HepG2 (cell line): ENCODE results near the gene RABEP1. TPM values are rescaled to one million over a fixed set of nuclear protein-coding genes. Genes with fewer than 3 reads are reported as not detected.

Experiments
- ATAC-seq: fragments of 200-7000 bp; cut with Tn5 transposase; 3 replicates; pipeline ENCODE4 v1.9.1; 2020; ENCODE audit warnings: mild to moderate bottlenecking, moderate library complexity
- BruUV-seq: library from RNA; stranded (reverse); fragments of 400-500 nt; replicated peaks from 2 replicates; lab custom pipeline; 2021; lab: Mats Ljungman, UMichigan
- CTCF ChIA-PET: fragments of 300-600 bp; formaldehyde crosslinking; extraction: SDS; loops from one replicate; lab custom pipeline; 2021; ENCODE audit warnings: low total read pairs, inconsistent platforms, low intra/inter-chr PET ratio; lab: Yijun Ruan, JAX
- POLR2A ChIA-PET: fragments of 350-600 bp; sonication (Branson Sonifier 250); formaldehyde crosslinking; loops from one replicate; lab custom pipeline; 2020; ENCODE audit warnings: antibody characterized with exemption, inconsistent platforms; lab: Yijun Ruan, JAX
- DNase-seq: peaks from one replicate; pipeline ENCODE4 v3.0.0-alpha.2; 2015; ENCODE audit warnings: low spot score
- FAIRE-seq: peaks from 3 replicates; lab custom pipeline; 2011; peaks lifted over from hg19 to GRCh38; lab: Jason Lieb, UNC
- H2AFZ ChIP-seq: one replicate; pipeline ENCODE4 v1.6.1; 2011; ENCODE audit warnings: low read length, inconsistent platforms
- H3K27ac ChIP-seq: fragments of 300-600 bp; 3 replicates; pipeline ENCODE4 v1.8.0; 2011; ENCODE audit warnings: mixed run types, mild to moderate bottlenecking, mixed read lengths, low read length, inconsistent platforms; ENCODE audit not compliant: insufficient read depth; ENCODE audit errors: extremely low read length
- H3K27me3 ChIP-seq, 2 experiments: fragments of 200-600 bp in 1 of 2; 2 replicates in 1 of 2; 3 replicates in 1 of 2; pipeline versions ENCODE4 v1.6.0 to v1.8.0; 2011; ENCODE audit warnings: low read length in 2 of 2, mild to moderate bottlenecking in 2 of 2, moderate library complexity in 2 of 2, inconsistent platforms in 1 of 2; ENCODE audit not compliant: insufficient read depth in 2 of 2, control insufficient read depth in 1 of 2
- H3K36me3 ChIP-seq, 2 experiments: fragments of 200-600 bp in 1 of 2; replicated peaks in 1 of 2; 2 replicates in 1 of 2; 3 replicates in 1 of 2; pipeline versions ENCODE4 v1.5.1 to v1.8.0; 2011; ENCODE audit warnings: low read length in 2 of 2, inconsistent platforms in 1 of 2; ENCODE audit not compliant: insufficient read depth in 2 of 2, control insufficient read depth in 1 of 2
- H3K4me1 ChIP-seq: 2 replicates; pipeline ENCODE4 v1.5.1; 2012; ENCODE audit warnings: low read length, inconsistent platforms; ENCODE audit not compliant: insufficient read depth
- H3K4me2 ChIP-seq: 2 replicates; pipeline ENCODE4 v1.6.0; 2011; ENCODE audit warnings: low read depth, low read length, inconsistent platforms
- H3K4me3 ChIP-seq, 3 experiments: fragments of 200-600 bp in 1 of 3; sonication (generic), shearing (Covaris generic) in 1 of 3; replicated peaks in 1 of 3; 2 replicates each; pipeline ENCODE4 v1.5.1; 2011 to 2016; ENCODE audit warnings: low read length in 3 of 3, inconsistent platforms in 2 of 3, low read depth in 2 of 3, mild to moderate bottlenecking in 2 of 3, control low read depth in 1 of 3, mixed read lengths in 1 of 3; ENCODE audit not compliant: insufficient read depth in 1 of 3
- H3K79me2 ChIP-seq: one replicate; pipeline ENCODE4 v1.6.1; 2011; ENCODE audit warnings: low read length, inconsistent platforms; ENCODE audit not compliant: insufficient read depth
- H3K9ac ChIP-seq: 2 replicates; pipeline ENCODE4 v1.6.0; 2011; ENCODE audit warnings: mild to moderate bottlenecking, low read depth, low read length, inconsistent platforms; ENCODE audit not compliant: insufficient read depth
- H3K9me3 ChIP-seq: 2 replicates; pipeline ENCODE4 v1.5.1; 2012; ENCODE audit warnings: mild to moderate bottlenecking, low read length
- H4K20me1 ChIP-seq: 2 replicates; pipeline ENCODE4 v1.6.0; 2011; ENCODE audit warnings: inconsistent platforms, mild to moderate bottlenecking, low read length, moderate library complexity; ENCODE audit not compliant: insufficient read depth
- ATF7 ChIP-seq, 2 experiments: fragments of 450-650 bp in 1 of 2; sonication (generic) in 1 of 2; formaldehyde crosslinking in 1 of 2; IDR thresholded peaks; 2 replicates each; pipeline versions ENCODE4 v1.4.0 to v1.6.1; 2016 to 2020; ENCODE audit warnings: antibody characterized with exemption in 1 of 2, mild to moderate bottlenecking in 1 of 2, missing genetic modification reagents in 1 of 2
- IRF2 ChIP-seq: IDR thresholded peaks from 2 replicates; pipeline ENCODE4 v1.6.1; 2018; ENCODE audit warnings: missing genetic modification reagents, missing compliant biosample characterization
- KDM6A ChIP-seq: IDR thresholded peaks from 2 replicates; pipeline ENCODE4 v1.6.1; 2016; ENCODE audit warnings: low read depth
- MIXL1 ChIP-seq: IDR thresholded peaks from 2 replicates; pipeline ENCODE4 v1.6.1; 2016
- RXRB ChIP-seq: IDR thresholded peaks from 2 replicates; pipeline ENCODE4 v1.6.1; 2016; ENCODE audit warnings: borderline replicate concordance, missing genetic modification reagents, missing compliant biosample characterization
- ZFP82 ChIP-seq: sonication (generic); formaldehyde crosslinking; IDR thresholded peaks from 2 replicates; pipeline ENCODE4 v1.5.1; 2020; ENCODE audit warnings: mild to moderate bottlenecking, missing genetic modification reagents, borderline replicate concordance
- ZNF550 ChIP-seq: sonication (generic); formaldehyde crosslinking; IDR thresholded peaks from 2 replicates; pipeline ENCODE4 v1.4.0; 2020; ENCODE audit warnings: mild to moderate bottlenecking, missing genetic modification reagents, borderline replicate concordance
- WGBS: methylation state at CpG from one replicate; pipeline ENCODE4 v1.1.6; 2017; ENCODE audit warnings: low lambda C conversion rate; 5-methylcytosine and 5-hydroxymethylcytosine counted together
- in situ Hi-C: cut with HindIII; loops from 2 replicates; pipeline ENCODE4 v1.10.0; 2017; ENCODE audit warnings: low pct_unique_long_range_greater_than_20kb; ENCODE audit not compliant: extremely low pct_ligation_motif_present
- intact Hi-C: fragments of 100-400 bp; cut with micrococcal nuclease; formaldehyde crosslinking; loops from one replicate; pipeline ENCODE4 v1.10.0; 2022; ENCODE audit not compliant: unreplicated experiment
- polyA plus RNA-seq, 8 experiments: library from polyadenylated mRNA; depleted of rRNA in 3 of 8; stranded (reverse) in 7 of 8; unstranded in 1 of 8; fragments of >200 nt; fragmentation: Illumina TruSeq in 4 of 8; extraction: Trizol in 4 of 8; gene quantifications; 2 replicates each; pipeline versions ENCODE4 v1.2.1 to v1.2.3, GENCODE V29; 2011 to 2016; ENCODE audit warnings: low read depth in 4 of 8, missing spikeins in 1 of 8, mixed read lengths in 1 of 8; ENCODE audit not compliant: insufficient read depth in 1 of 8
- total RNA-seq, 5 experiments: library from RNA; depleted of rRNA; stranded (reverse); fragments of >200 nt; fragmentation: Illumina TruSeq; extraction: Trizol; gene quantifications; 2 replicates each; pipeline ENCODE4 v1.2.3, GENCODE V29; 2016; ENCODE audit warnings: low read depth in 1 of 5
- TF ChIP-seq, protein P1 (sequence below): sonication (generic); formaldehyde crosslinking; IDR thresholded peaks from 2 replicates; pipeline ENCODE4 v1.5.0; 2020; ENCODE audit warnings: missing genetic modification reagents
- TF ChIP-seq, protein P2 (sequence below): sonication (generic); formaldehyde crosslinking; IDR thresholded peaks from 2 replicates; pipeline ENCODE4 v1.4.0; 2020; ENCODE audit warnings: low read depth, missing genetic modification reagents
- TF ChIP-seq, protein P3 (sequence below): sonication (generic); formaldehyde crosslinking; conservative IDR thresholded peaks from 2 replicates; pipeline ENCODE4 v1.4.0; 2020; ENCODE audit warnings: missing genetic modification reagents

The RABEP1 gene
- total and polyA plus RNA-seq, 2 of the 13 experiments (the other 11 are each of a cell fraction or from before 2014, with no cell fraction given), result 13.7 to 41.5 TPM

DNA sequence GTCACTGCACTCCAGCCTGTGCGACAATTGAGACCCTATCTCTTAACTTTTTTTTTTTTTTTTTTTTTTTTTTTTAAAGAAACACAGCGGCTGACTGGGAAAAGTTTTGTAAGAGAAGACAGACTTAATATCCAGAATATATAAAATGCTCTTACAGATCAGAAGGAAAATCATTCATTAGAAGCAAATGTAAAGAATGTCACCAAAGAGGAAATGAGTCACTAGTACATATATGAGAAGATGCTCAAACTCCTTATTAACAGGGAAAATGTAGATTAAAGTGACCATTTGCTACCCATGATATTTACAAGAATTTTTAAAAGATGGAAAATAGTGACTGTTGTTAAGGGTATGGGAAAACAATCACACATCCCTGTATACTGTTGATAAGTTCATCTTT, 48.9 kb downstream of the RABEP1 start:
- FAIRE-seq, result no peak
- CTCF ChIA-PET, result no interaction called here

More for the DNA sequence above, 48.9 kb downstream of the RABEP1 start:
- no peaks in the 10 kb centered on the region for H3K79me2 ChIP-seq
- H3K4me3 ChIP-seq, result no peak overlapping the region
- H2AFZ ChIP-seq, result no peak overlapping the region
- 94% methylated on average over 2 of the region's 2 CpGs for WGBS
- ATAC-seq, result no peak
- no peak overlapping the region for H3K4me2 ChIP-seq
- no peaks in the 10 kb centered on the region for H3K4me1 ChIP-seq
- H3K27ac ChIP-seq, result no peak overlapping the region
- H3K9ac ChIP-seq, result no peak overlapping the region
- no TSS peak for BruUV-seq
- TF ChIP-seq ATF7 (IDR thresholded peaks at IDR 0.05), result no peak
- no peak for TF ChIP-seq ATF7 (CRISPR knock-in tag; IDR thresholded peaks at IDR 0.05)
- no peak for TF ChIP-seq MIXL1 (CRISPR knock-in tag)
- no peak for TF ChIP-seq KDM6A (CRISPR knock-in tag)
- TF ChIP-seq, protein P1, sequence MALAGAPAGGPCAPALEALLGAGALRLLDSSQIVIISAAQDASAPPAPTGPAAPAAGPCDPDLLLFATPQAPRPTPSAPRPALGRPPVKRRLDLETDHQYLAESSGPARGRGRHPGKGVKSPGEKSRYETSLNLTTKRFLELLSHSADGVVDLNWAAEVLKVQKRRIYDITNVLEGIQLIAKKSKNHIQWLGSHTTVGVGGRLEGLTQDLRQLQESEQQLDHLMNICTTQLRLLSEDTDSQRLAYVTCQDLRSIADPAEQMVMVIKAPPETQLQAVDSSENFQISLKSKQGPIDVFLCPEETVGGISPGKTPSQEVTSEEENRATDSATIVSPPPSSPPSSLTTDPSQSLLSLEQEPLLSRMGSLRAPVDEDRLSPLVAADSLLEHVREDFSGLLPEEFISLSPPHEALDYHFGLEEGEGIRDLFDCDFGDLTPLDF (CRISPR knock-in tag), result no peak
- TF ChIP-seq IRF2 (CRISPR knock-in tag), result no peak
- TF ChIP-seq ZFP82 (CRISPR knock-in tag), result no peak
- no peak for TF ChIP-seq RXRB (CRISPR knock-in tag)
- TF ChIP-seq ZNF550 (CRISPR knock-in tag), result no peak
- TF ChIP-seq, protein P2, sequence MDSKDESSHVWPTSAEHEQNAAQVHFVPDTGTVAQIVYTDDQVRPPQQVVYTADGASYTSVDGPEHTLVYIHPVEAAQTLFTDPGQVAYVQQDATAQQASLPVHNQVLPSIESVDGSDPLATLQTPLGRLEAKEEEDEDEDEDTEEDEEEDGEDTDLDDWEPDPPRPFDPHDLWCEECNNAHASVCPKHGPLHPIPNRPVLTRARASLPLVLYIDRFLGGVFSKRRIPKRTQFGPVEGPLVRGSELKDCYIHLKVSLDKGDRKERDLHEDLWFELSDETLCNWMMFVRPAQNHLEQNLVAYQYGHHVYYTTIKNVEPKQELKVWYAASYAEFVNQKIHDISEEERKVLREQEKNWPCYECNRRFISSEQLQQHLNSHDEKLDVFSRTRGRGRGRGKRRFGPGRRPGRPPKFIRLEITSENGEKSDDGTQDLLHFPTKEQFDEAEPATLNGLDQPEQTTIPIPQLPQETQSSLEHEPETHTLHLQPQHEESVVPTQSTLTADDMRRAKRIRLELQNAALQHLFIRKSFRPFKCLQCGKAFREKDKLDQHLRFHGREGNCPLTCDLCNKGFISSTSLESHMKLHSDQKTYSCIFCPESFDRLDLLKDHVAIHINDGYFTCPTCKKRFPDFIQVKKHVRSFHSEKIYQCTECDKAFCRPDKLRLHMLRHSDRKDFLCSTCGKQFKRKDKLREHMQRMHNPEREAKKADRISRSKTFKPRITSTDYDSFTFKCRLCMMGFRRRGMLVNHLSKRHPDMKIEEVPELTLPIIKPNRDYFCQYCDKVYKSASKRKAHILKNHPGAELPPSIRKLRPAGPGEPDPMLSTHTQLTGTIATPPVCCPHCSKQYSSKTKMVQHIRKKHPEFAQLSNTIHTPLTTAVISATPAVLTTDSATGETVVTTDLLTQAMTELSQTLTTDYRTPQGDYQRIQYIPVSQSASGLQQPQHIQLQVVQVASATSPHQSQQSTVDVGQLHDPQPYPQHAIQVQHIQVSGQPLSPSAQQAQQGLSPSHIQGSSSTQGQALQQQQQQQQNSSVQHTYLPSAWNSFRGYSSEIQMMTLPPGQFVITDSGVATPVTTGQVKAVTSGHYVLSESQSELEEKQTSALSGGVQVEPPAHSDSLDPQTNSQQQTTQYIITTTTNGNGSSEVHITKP, result no peak
- TF ChIP-seq, protein P3, sequence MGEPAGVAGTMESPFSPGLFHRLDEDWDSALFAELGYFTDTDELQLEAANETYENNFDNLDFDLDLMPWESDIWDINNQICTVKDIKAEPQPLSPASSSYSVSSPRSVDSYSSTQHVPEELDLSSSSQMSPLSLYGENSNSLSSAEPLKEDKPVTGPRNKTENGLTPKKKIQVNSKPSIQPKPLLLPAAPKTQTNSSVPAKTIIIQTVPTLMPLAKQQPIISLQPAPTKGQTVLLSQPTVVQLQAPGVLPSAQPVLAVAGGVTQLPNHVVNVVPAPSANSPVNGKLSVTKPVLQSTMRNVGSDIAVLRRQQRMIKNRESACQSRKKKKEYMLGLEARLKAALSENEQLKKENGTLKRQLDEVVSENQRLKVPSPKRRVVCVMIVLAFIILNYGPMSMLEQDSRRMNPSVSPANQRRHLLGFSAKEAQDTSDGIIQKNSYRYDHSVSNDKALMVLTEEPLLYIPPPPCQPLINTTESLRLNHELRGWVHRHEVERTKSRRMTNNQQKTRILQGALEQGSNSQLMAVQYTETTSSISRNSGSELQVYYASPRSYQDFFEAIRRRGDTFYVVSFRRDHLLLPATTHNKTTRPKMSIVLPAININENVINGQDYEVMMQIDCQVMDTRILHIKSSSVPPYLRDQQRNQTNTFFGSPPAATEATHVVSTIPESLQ (CRISPR knock-in tag), result no peak
- TF ChIP-seq, all 625 proteins: peak for 0
- intact Hi-C loops, result no loop called here
- Histone ChIP-seq H4K20me1 (no peaks in the 10 kb centered on the region), H3K36me3 (peaks cover 8 to 27% of the 10 kb centered on the region in 2 experiments; a peak in 4 of 5 replicates), H3K9me3 (no peaks in the 10 kb centered on the region), H3K27me3 (no peaks in the 10 kb centered on the region)
- in situ Hi-C loops, result no loop called here
- DNase-seq, result no peak
- POLR2A ChIA-PET, result no interaction called here
